ENCODE data around the gene TMEM132A. TPM values are rescaled to one million over a fixed set of nuclear protein-coding genes. Genes with fewer than 3 reads are reported as not detected.

The TMEM132A gene
- total RNA-seq, 1 experiment from 2014 or later, result 84.2 TPM

DNA sequence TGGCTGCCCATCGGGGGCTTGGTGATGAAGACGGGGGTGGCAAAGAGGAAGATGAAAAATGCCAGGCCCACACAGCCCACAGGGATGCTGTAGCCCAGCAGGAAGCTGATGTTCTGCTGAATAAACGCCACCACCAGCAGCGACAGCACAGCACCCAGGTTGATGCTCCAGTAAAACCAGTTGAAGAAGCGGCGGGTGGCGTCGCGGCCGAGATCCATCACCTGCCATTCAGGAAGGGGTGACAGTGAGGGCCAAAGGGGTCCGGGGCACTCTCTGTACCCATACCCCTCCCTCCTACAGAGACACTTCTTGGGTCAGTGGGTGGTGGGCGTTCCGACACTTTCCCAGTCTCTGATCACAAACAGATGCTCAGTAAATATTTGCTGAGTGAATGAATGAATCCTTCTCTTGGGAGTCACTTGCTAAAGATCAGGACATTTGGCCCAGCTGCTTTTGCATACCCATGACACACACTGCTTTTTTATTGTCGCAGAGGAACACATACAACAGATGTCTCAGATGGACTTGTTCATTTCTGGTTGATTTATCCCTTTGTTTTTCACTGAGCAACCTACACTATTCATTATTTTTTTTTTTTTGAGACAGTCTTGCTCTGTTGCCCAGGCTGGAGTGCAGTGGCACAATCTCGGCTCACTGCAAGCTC is 22.5 kb downstream of the TMEM132A start:
- BruUV-seq (replicated peaks), result no TSS peak
- Histone ChIP-seq H3K4me3 (ENCODE audit: low read length) (no peak overlapping the region), H4K20me1 (ENCODE audit: low read length) (no peaks in the 10 kb centered on the region), H3K27ac (ENCODE audit: low read length) (no peak overlapping the region), H3K9ac (ENCODE audit: low read length) (no peak overlapping the region), H2AFZ (ENCODE audit: low read length) (no peak overlapping the region), H3K9me3 (ENCODE audit: low read length) (no peaks in the 10 kb centered on the region), H3K4me2 (ENCODE audit: low read length) (no peak overlapping the region), H3K4me1 (ENCODE audit: insufficient read depth, low read length) (peaks cover 6% of the 10 kb centered on the region; the same call in 1 of the 2 replicates), H3K79me2 (ENCODE audit: low read length) (no peaks in the 10 kb centered on the region), H3K36me3 (ENCODE audit: low read depth, low read length) (no peaks in the 10 kb centered on the region), H3K9me2 (replicated peaks; ENCODE audit: low read length) (no peaks in the 10 kb centered on the region), H3K27me3 (ENCODE audit: low read length) (no peaks in the 10 kb centered on the region), H3F3A (ENCODE audit: low read length, unreplicated experiment) (no peaks in the 10 kb centered on the region)
- no peak for ATAC-seq
- TF ChIP-seq CTCF (conservative IDR thresholded peaks at IDR 0.05; ENCODE audit: low read depth, low read length) (no peak), EZH2 (IDR thresholded peaks at IDR 0.05; ENCODE audit: low read length, unreplicated experiment) (no peak), EZH2phosphoT487 (IDR thresholded peaks at IDR 0.05; ENCODE audit: borderline replicate concordance, low read length) (no peak)
- POLR2A ChIA-PET (ENCODE audit: unreplicated experiment), result no interaction called here
- CTCF ChIA-PET, result no interaction called here
- no peak for DNase-seq
- intact Hi-C loops (cut with micrococcal nuclease), result no loop called here

DNA sequence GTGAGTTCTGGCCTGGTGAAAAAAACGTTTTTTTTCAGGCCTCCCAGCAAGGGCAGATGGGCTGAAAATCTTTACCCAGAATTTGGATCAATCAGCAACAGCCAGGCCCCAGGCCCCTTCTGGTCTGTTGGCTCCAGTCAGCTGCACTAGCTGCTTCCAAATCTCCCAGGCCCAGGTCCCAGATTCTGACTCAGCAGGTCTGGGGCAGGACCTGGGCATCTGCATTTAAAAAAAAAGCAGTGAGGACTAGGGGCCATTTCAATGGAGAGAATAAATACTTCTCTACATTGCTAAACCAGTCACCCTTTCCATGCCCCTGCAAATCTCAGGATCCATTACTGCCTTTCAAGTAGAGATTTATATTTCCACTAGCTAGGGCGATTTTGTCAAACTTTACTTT is 23.4 kb downstream of the TMEM132A start:
- no peak overlapping the region for H3K27ac ChIP-seq (ENCODE audit: low read length)
- intact Hi-C loops (cut with micrococcal nuclease), result no loop called here
- no peak overlapping the region for H3K4me2 ChIP-seq (ENCODE audit: low read length)
- H3K36me3 ChIP-seq (ENCODE audit: low read depth, low read length), result no peaks in the 10 kb centered on the region
- H3K27me3 ChIP-seq (ENCODE audit: low read length), result no peaks in the 10 kb centered on the region
- H3F3A ChIP-seq (ENCODE audit: low read length, unreplicated experiment), result no peaks in the 10 kb centered on the region
- H3K4me1 ChIP-seq (ENCODE audit: insufficient read depth, low read length), result peaks cover 6% of the 10 kb centered on the region; the same call in 1 of the 2 replicates
- H4K20me1 ChIP-seq (ENCODE audit: low read length), result no peaks in the 10 kb centered on the region
- no peak overlapping the region for H3K9ac ChIP-seq (ENCODE audit: low read length)
- no peaks in the 10 kb centered on the region for H3K9me2 ChIP-seq (replicated peaks; ENCODE audit: low read length)
- no peak for TF ChIP-seq EZH2phosphoT487 (IDR thresholded peaks at IDR 0.05; ENCODE audit: borderline replicate concordance, low read length)
- TF ChIP-seq CTCF (conservative IDR thresholded peaks at IDR 0.05; ENCODE audit: low read depth, low read length), result no peak
- TF ChIP-seq EZH2 (IDR thresholded peaks at IDR 0.05; ENCODE audit: low read length, unreplicated experiment), result no peak
- ATAC-seq (no peak), DNase-seq (no peak)
- CTCF ChIA-PET, result no interaction called here
- POLR2A ChIA-PET (ENCODE audit: unreplicated experiment), result no interaction called here
- H3K4me3 ChIP-seq (ENCODE audit: low read length), result no peak overlapping the region
- no peak overlapping the region for H2AFZ ChIP-seq (ENCODE audit: low read length)
- BruUV-seq (replicated peaks), result no TSS peak
- no peaks in the 10 kb centered on the region for H3K9me3 ChIP-seq (ENCODE audit: low read length)
- H3K79me2 ChIP-seq (ENCODE audit: low read length), result no peaks in the 10 kb centered on the region

DNA sequence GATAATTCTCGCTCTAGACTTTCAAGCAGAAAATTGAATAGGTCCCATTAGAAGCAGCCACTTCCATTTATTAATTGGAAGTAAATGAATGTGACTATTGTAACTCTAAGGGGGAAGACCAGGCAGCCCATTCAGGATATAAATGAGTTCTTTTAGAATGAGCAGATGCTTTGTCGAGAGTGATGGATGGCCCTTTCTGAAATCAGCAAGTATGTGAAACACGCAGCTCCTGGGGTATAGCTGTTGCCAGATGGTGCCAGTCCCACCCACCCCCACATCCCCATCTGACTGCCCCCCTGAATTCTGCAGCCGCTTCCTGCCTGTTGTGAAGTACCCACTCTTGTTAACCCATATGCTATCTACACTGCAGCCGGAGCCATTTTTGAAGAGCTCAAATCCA is 24.0 kb downstream of the TMEM132A start:
- no peaks in the 10 kb centered on the region for H3K9me3 ChIP-seq (ENCODE audit: low read length)

More for the DNA sequence above, 24.0 kb downstream of the TMEM132A start:
- DNase-seq (no peak), ATAC-seq (no peak)
- Histone ChIP-seq H2AFZ (ENCODE audit: low read length) (no peak overlapping the region), H3K9me2 (replicated peaks; ENCODE audit: low read length) (no peaks in the 10 kb centered on the region), H3K4me2 (ENCODE audit: low read length) (no peak overlapping the region), H3K4me1 (ENCODE audit: insufficient read depth, low read length) (0 out of 2 replicates have a peak, but pooled peaks cover 4% of the 10 kb centered on the region), H3K9ac (ENCODE audit: low read length) (no peak overlapping the region), H3K36me3 (ENCODE audit: low read depth, low read length) (no peaks in the 10 kb centered on the region), H3K27ac (ENCODE audit: low read length) (no peak overlapping the region), H3K4me3 (ENCODE audit: low read length) (no peak overlapping the region), H3K27me3 (ENCODE audit: low read length) (no peaks in the 10 kb centered on the region), H4K20me1 (ENCODE audit: low read length) (no peaks in the 10 kb centered on the region), H3K79me2 (ENCODE audit: low read length) (no peaks in the 10 kb centered on the region), H3F3A (ENCODE audit: low read length, unreplicated experiment) (no peaks in the 10 kb centered on the region)
- intact Hi-C loops (cut with micrococcal nuclease), result no loop called here
- CTCF ChIA-PET, result no interaction called here
- no peak for TF ChIP-seq EZH2 (IDR thresholded peaks at IDR 0.05; ENCODE audit: low read length, unreplicated experiment)
- no peak for TF ChIP-seq EZH2phosphoT487 (IDR thresholded peaks at IDR 0.05; ENCODE audit: borderline replicate concordance, low read length)
- TF ChIP-seq CTCF (conservative IDR thresholded peaks at IDR 0.05; ENCODE audit: low read depth, low read length), result no peak
- BruUV-seq (replicated peaks), result no TSS peak
- POLR2A ChIA-PET (ENCODE audit: unreplicated experiment), result no interaction called here

All from PC-3 (cell line).